Measurements from ENCODE around the gene FAM236B.
"Not testable (repeated sequence)": the region's sequence is repeated elsewhere in the genome, so short reads cannot be mapped to it uniquely, and the experiment has no call there.

The FAM236B gene

GRCh38 chrX:72782560-72782959 is at the start of gene FAM236B:
Gene FAM236B, minus strand, starts transcription at chrX:72782660. Its CDS starts 100 bp downstream, at chrX:72782560.
- not testable (repeated sequence) for DNase-seq

GRCh38 chrX:72830701-72831100 is 48.2 kb upstream of the FAM236B start:
- not testable (repeated sequence) for DNase-seq

- DNase-seq, result not testable (repeated sequence)
Observed at GRCh38 chrX:72808110-72808509, 25.6 kb upstream of the FAM236B start, which contains the start of gene FAM236D. Gene FAM236D, minus strand, starts transcription at chrX:72808210. Its CDS starts 100 bp downstream, at chrX:72808110.

- DNase-seq, result not testable (repeated sequence)
Observed at GRCh38 chrX:72790390-72790789, 7.9 kb upstream of the FAM236B start.

GRCh38 chrX:72788142-72788541 is 5.7 kb upstream of the FAM236B start:
- not testable (repeated sequence) for DNase-seq

- DNase-seq, result not testable (repeated sequence)
Observed at GRCh38 chrX:72783964-72784363, 1.5 kb upstream of the FAM236B start.

GRCh38 chrX:72783365-72783936 is 991 bp upstream of the FAM236B start:
- DNase-seq, result not testable (repeated sequence)

GRCh38 chrX:72778146-72778545 is 4.3 kb downstream of the FAM236B start:
- not testable (repeated sequence) for DNase-seq

- not testable (repeated sequence) for DNase-seq
Observed at GRCh38 chrX:72777467-72777790, 5.0 kb downstream of the FAM236B start.

- DNase-seq, result not testable (repeated sequence)
Observed at GRCh38 chrX:72776653-72777466, 5.6 kb downstream of the FAM236B start, which contains the start of gene DMRTC1B. Gene DMRTC1B, plus strand, starts transcription at chrX:72776890. Its CDS starts 68,246 bp downstream, at chrX:72845136.

GRCh38 chrX:72760454-72760853 is 22.0 kb downstream of the FAM236B start:
- DNase-seq, result not testable (repeated sequence)

GRCh38 chrX:72748545-72748944 is 33.9 kb downstream of the FAM236B start:
- DNase-seq, result not testable (repeated sequence)

- not testable (repeated sequence) for DNase-seq
Observed at GRCh38 chrX:72745546-72745945, 36.9 kb downstream of the FAM236B start.

GRCh38 chrX:72735561-72735960 is 46.9 kb downstream of the FAM236B start:
- DNase-seq, result peak; percentile 25

- DNase-seq, result not testable (repeated sequence)
Observed at GRCh38 chrX:72733636-72734035, 48.8 kb downstream of the FAM236B start.

Measured in fibroblast of skin of right quadriceps (primary cell).